Smooth muscle cell (in vitro differentiated cells): ENCODE data around the gene SLC7A9. TPM values are rescaled to one million over a fixed set of nuclear protein-coding genes. Genes with fewer than 3 reads are reported as not detected.

ENCODE experiments used
- DNase-seq: peaks from one replicate; lab custom pipeline; 2025; ENCODE audit not compliant: unreplicated experiment; lab: John Stamatoyannopoulos, UW
- H2AFZ ChIP-seq: fragments of 200-600 bp; sonication (generic); 2 replicates; pipeline ENCODE4 v1.6.0; 2016; ENCODE audit warnings: antibody characterized with exemption, low read depth, mild to moderate bottlenecking
- H3F3A ChIP-seq: fragments of 200-600 bp; sonication (generic); 2 replicates; pipeline ENCODE4 v1.6.0; 2017; ENCODE audit warnings: antibody characterized with exemption, low read depth
- H3K27ac ChIP-seq: fragments of 200-600 bp; sonication (generic); 2 replicates; pipeline ENCODE4 v1.5.1; 2016; ENCODE audit warnings: low read depth, mild to moderate bottlenecking
- H3K27me3 ChIP-seq: fragments of 200-600 bp; sonication (generic); 2 replicates; pipeline ENCODE4 v1.6.1; 2016; ENCODE audit warnings: low read depth, mild to moderate bottlenecking
- H3K36me3 ChIP-seq: fragments of 200-600 bp; sonication (generic); 2 replicates; pipeline ENCODE4 v1.5.1; 2016; ENCODE audit warnings: low read depth
- H3K4me1 ChIP-seq: fragments of 200-600 bp; sonication (generic); 2 replicates; pipeline ENCODE4 v1.5.1; 2016; ENCODE audit warnings: low read depth
- H3K4me2 ChIP-seq: fragments of 200-600 bp; sonication (generic); 2 replicates; pipeline ENCODE4 v1.6.0; 2016; ENCODE audit warnings: mild to moderate bottlenecking
- H3K4me3 ChIP-seq: fragments of 200-600 bp; sonication (generic); 2 replicates; pipeline ENCODE4 v1.5.1; 2016; ENCODE audit warnings: mild to moderate bottlenecking
- H3K79me2 ChIP-seq: fragments of 200-600 bp; sonication (generic); 2 replicates; pipeline ENCODE4 v1.6.0; 2016; ENCODE audit warnings: low read depth, mild to moderate bottlenecking
- H3K9ac ChIP-seq: fragments of 200-600 bp; sonication (generic); 2 replicates; pipeline ENCODE4 v1.6.0; 2016; ENCODE audit warnings: low read depth
- H3K9me3 ChIP-seq: fragments of 200-600 bp; sonication (generic); replicated peaks from 2 replicates; pipeline ENCODE4 v1.5.1; 2016; ENCODE audit warnings: low read depth
- H4K20me1 ChIP-seq: fragments of 200-600 bp; sonication (generic); 2 replicates; pipeline ENCODE4 v1.6.0; 2016; ENCODE audit warnings: low read depth
- WGBS: methylation state at CpG from one replicate; pipeline ENCODE4 v1.1.7; 2016; ENCODE audit warnings: low lambda C conversion rate; 5-methylcytosine and 5-hydroxymethylcytosine counted together
- polyA plus RNA-seq: library from polyadenylated mRNA; unstranded; fragments of >200 nt; fragmentation: Nextera tagmentation; extraction: Ambion mirVana; gene quantifications from 2 replicates; pipeline ENCODE4 v1.2.1, GENCODE V29; 2016
- total RNA-seq: library from RNA; depleted of rRNA; stranded (reverse); fragments of >200 nt; gene quantifications from 2 replicates; pipeline ENCODE4 v1.2.3, GENCODE V29; 2014
- TF ChIP-seq, protein P1 (sequence below): fragments of 200-600 bp; sonication (generic); IDR thresholded peaks from 2 replicates; pipeline ENCODE4 v1.5.1; 2017; ENCODE audit warnings: borderline replicate concordance, mild to moderate bottlenecking, antibody characterized with exemption; ENCODE audit not compliant: insufficient read depth, poor library complexity, severe bottlenecking

The SLC7A9 gene
- total and polyA plus RNA-seq, 2 experiments from 2014 or later, result 0.21 TPM; not detected in 1

GRCh38 chr19:32802840-32803239 lies 66.7 kb downstream of the SLC7A9 start:
- no peaks in the 10 kb centered on the region for H3K4me1 ChIP-seq
- WGBS, result 89% methylated on average over 12 of the region's 12 CpGs

GRCh38 chr19:32800754-32801153 lies 68.8 kb downstream of the SLC7A9 start:
- DNase-seq, result no peak
- H3K36me3 ChIP-seq, result no peaks in the 10 kb centered on the region
- H3K27me3 ChIP-seq, result no peaks in the 10 kb centered on the region
- no peak overlapping the region for H3K9ac ChIP-seq
- no peaks in the 10 kb centered on the region for H3K9me3 ChIP-seq
- no peaks in the 10 kb centered on the region for H4K20me1 ChIP-seq
- H3F3A ChIP-seq, result no peaks in the 10 kb centered on the region
- no peak overlapping the region for H2AFZ ChIP-seq
- no peak overlapping the region for H3K4me2 ChIP-seq
- no peaks in the 10 kb centered on the region for H3K4me1 ChIP-seq
- no peaks in the 10 kb centered on the region for H3K79me2 ChIP-seq
- no peak overlapping the region for H3K4me3 ChIP-seq
- no peak overlapping the region for H3K27ac ChIP-seq
- WGBS, result 55% methylated on average over 4 of the region's 4 CpGs
- TF ChIP-seq, protein P1, sequence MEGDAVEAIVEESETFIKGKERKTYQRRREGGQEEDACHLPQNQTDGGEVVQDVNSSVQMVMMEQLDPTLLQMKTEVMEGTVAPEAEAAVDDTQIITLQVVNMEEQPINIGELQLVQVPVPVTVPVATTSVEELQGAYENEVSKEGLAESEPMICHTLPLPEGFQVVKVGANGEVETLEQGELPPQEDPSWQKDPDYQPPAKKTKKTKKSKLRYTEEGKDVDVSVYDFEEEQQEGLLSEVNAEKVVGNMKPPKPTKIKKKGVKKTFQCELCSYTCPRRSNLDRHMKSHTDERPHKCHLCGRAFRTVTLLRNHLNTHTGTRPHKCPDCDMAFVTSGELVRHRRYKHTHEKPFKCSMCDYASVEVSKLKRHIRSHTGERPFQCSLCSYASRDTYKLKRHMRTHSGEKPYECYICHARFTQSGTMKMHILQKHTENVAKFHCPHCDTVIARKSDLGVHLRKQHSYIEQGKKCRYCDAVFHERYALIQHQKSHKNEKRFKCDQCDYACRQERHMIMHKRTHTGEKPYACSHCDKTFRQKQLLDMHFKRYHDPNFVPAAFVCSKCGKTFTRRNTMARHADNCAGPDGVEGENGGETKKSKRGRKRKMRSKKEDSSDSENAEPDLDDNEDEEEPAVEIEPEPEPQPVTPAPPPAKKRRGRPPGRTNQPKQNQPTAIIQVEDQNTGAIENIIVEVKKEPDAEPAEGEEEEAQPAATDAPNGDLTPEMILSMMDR, result no peak

More at GRCh38 chr19:32802840-32803239, 66.7 kb downstream of the SLC7A9 start:
- Histone ChIP-seq H3K4me2 (no peak overlapping the region), H3K27me3 (no peaks in the 10 kb centered on the region), H4K20me1 (no peaks in the 10 kb centered on the region), H3K27ac (no peak overlapping the region), H3K36me3 (no peaks in the 10 kb centered on the region), H3K79me2 (no peaks in the 10 kb centered on the region), H3K9ac (no peak overlapping the region), H3F3A (no peaks in the 10 kb centered on the region), H2AFZ (no peak overlapping the region), H3K9me3 (no peaks in the 10 kb centered on the region), H3K4me3 (no peak overlapping the region)
- TF ChIP-seq, protein P1, result no peak
- DNase-seq, result no peak

GRCh38 chr19:32800191-32800590 lies 69.4 kb downstream of the SLC7A9 start:
- Histone ChIP-seq H3K27me3 (no peaks in the 10 kb centered on the region), H3F3A (no peaks in the 10 kb centered on the region), H3K4me2 (no peak overlapping the region), H3K9ac (no peak overlapping the region), H3K4me1 (no peaks in the 10 kb centered on the region), H3K9me3 (no peaks in the 10 kb centered on the region), H3K27ac (no peak overlapping the region), H3K36me3 (no peaks in the 10 kb centered on the region), H2AFZ (no peak overlapping the region), H3K79me2 (no peaks in the 10 kb centered on the region), H4K20me1 (no peaks in the 10 kb centered on the region), H3K4me3 (no peak overlapping the region)
- DNase-seq, result no peak
- TF ChIP-seq, protein P1, result no peak

DNA sequence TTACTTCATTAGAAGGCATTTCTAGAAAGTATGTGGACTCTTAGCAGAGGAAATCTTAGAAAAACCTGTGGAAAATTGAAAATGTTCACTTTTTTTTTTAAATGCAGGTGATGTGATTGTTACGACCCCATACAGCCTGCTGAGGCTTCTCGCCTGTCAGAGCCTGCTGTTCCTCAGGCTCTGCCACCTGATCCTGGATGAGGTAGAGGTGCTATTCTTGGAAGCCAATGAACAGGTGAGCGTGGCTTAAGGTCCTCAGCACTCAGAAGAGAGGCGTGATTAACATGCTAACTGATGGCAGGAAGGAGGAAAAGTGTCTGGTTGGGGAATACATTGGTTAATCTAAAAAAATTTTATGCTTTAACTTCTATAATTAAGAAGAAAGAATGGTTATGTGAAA lies 71.4 kb downstream of the SLC7A9 start:
- Histone ChIP-seq H4K20me1 (no peaks in the 10 kb centered on the region), H3K36me3 (no peaks in the 10 kb centered on the region), H3K9me3 (no peaks in the 10 kb centered on the region), H3K79me2 (no peaks in the 10 kb centered on the region), H2AFZ (no peak overlapping the region), H3K9ac (no peak overlapping the region), H3K27ac (no peak overlapping the region), H3F3A (no peaks in the 10 kb centered on the region), H3K4me1 (no peaks in the 10 kb centered on the region), H3K4me3 (no peak overlapping the region), H3K4me2 (no peak overlapping the region), H3K27me3 (no peaks in the 10 kb centered on the region)
- WGBS, result 88% methylated on average over 4 of the region's 4 CpGs
- TF ChIP-seq, protein P1, result no peak
- DNase-seq, result no peak
